Gastrocnemius medialis (tissue), 4 donors: ENCODE measurements around the gene CACNA1C. TPM values are rescaled to one million over a fixed set of nuclear protein-coding genes. Genes with fewer than 3 reads are reported as not detected.
A peak's percentile ranks its signal among the peaks of the same experiment; 100 is the strongest.

Experiments used
- ATAC-seq, 2 donors: fragments of 150-250 bp; one replicate each; pipeline ENCODE4 v1.9.1; 2016
- DNase-seq, 2 donors: peaks; one replicate each; pipeline ENCODE4 v3.0.0-alpha.2; 2019
- H3K27ac ChIP-seq, 4 donors: fragments of 200-600 bp; sonication (generic); 1 replicate in 1 of 4; 2 replicates in 3 of 4; pipeline ENCODE4 v1.5.1; 2016 to 2018; ENCODE audit warnings: mild to moderate bottlenecking in 2 of 4, moderate library complexity in 1 of 4
- H3K27me3 ChIP-seq, 3 donors: fragments of 200-600 bp; sonication (generic) in 2 of 3; 1 replicate in 1 of 3; 2 replicates in 2 of 3; pipeline versions ENCODE4 v1.5.1 to v1.6.0; 2016 to 2019; ENCODE audit warnings: mild to moderate bottlenecking in 1 of 3, moderate library complexity in 1 of 3
- H3K36me3 ChIP-seq, 2 donors: fragments of 200-600 bp; sonication (generic) in 1 of 2; one replicate each; pipeline ENCODE4 v1.5.1; 2017 to 2018
- H3K4me1 ChIP-seq, 2 donors: fragments of 200-600 bp; sonication (generic) in 1 of 2; one replicate each; pipeline ENCODE4 v1.5.1; 2016 to 2017; ENCODE audit warnings: mild to moderate bottlenecking in 2 of 2
- H3K4me3 ChIP-seq, 4 donors: fragments of 200-600 bp; sonication (generic) in 3 of 4; 1 replicate in 1 of 4; 2 replicates in 3 of 4; pipeline ENCODE4 v1.5.1; 2016 to 2019; ENCODE audit warnings: mild to moderate bottlenecking in 2 of 4
- H3K9me3 ChIP-seq, 3 donors: fragments of 200-600 bp; sonication (generic) in 2 of 3; 1 replicate in 1 of 3; 2 replicates in 2 of 3; pipeline ENCODE4 v1.5.1; 2016 to 2019
- CTCF ChIP-seq, 5 experiments: fragments of 450-650 bp in 3 of 5; fragments of 200-600 bp in 2 of 5; sonication (generic) in 2 of 5; IDR thresholded peaks in 4 of 5; conservative IDR thresholded peaks in 1 of 5; 1 replicate in 4 of 5; 2 replicates in 1 of 5; pipeline ENCODE4 v1.5.1; 2016 to 2019; ENCODE audit warnings: antibody characterized with exemption in 5 of 5, mild to moderate bottlenecking in 3 of 5, moderate library complexity in 3 of 5
- POLR2A ChIP-seq, 2 donors: fragments of 450-650 bp; IDR thresholded peaks; one replicate each; pipeline ENCODE4 v1.6.1; 2017; ENCODE audit warnings: antibody characterized with exemption in 2 of 2, mild to moderate bottlenecking in 2 of 2, moderate library complexity in 2 of 2
- in situ Hi-C, 4 donors: fragments of 200-750 bp; cut with MboI; loops; one replicate each; pipeline versions ENCODE4 v1.15.0 to v1.8.0; 2017; ENCODE audit warnings: low sequenced_read_pairs in 4 of 4
- intact Hi-C: fragments of 100-400 bp; cut with DNase I; formaldehyde crosslinking; loops from one replicate; pipeline ENCODE4 v1.15.1; 2023; ENCODE audit warnings: low total_unique reads
- total RNA-seq, 4 donors: library from RNA; depleted of rRNA; stranded (reverse); fragments of >200 nt; gene quantifications; one replicate each; pipeline versions ENCODE4 v1.1.0 to v1.2.3, GENCODE V29; 2016

CACNA1C gene
- total RNA-seq, 4 donors from 2014 or later, result 0.80 to 1.8 (median 0.91) TPM

- H3K27me3 ChIP-seq, result no peaks in the 10 kb centered on the region
- H3K4me1 ChIP-seq, result no peaks in the 10 kb centered on the region
- no peak overlapping the region for H3K4me3 ChIP-seq
- in situ Hi-C loops, result no loop called here
- ATAC-seq (no peak), DNase-seq (no peak)
- H3K36me3 ChIP-seq, result no peaks in the 10 kb centered on the region
- intact Hi-C loops, result no loop called here
- no peak for TF ChIP-seq CTCF (IDR thresholded peaks at IDR 0.05 in 4 of 5, conservative IDR thresholded peaks at IDR 0.05 in 1 of 5)
- TF ChIP-seq POLR2A (IDR thresholded peaks at IDR 0.05), result no peak
- H3K9me3 ChIP-seq, result peaks cover 0 to 4% (median 0%) of the 10 kb centered on the region in 3 donors
- H3K27ac ChIP-seq, result peak overlapping the region in 2 of 4 donors; percentile 16 to 41
Measured at GRCh38 chr12:2306735-2307134, 253.9 kb downstream of the CACNA1C start.

GRCh38 chr12:2307550-2307949, 254.8 kb downstream of the CACNA1C start:
- H3K27me3 ChIP-seq, result no peaks in the 10 kb centered on the region
- in situ Hi-C loops, result no loop called here
- TF ChIP-seq POLR2A (IDR thresholded peaks at IDR 0.05) (no peak), CTCF (IDR thresholded peaks at IDR 0.05 in 4 of 5, conservative IDR thresholded peaks at IDR 0.05 in 1 of 5) (no peak)
- no peaks in the 10 kb centered on the region for H3K4me1 ChIP-seq
- H3K27ac ChIP-seq, result peak overlapping the region in 1 of 4 donors; percentile 6
- no peak for DNase-seq
- H3K4me3 ChIP-seq, result no peak overlapping the region
- intact Hi-C loops, result no loop called here
- no peaks in the 10 kb centered on the region for H3K36me3 ChIP-seq
- no peak for ATAC-seq
- peaks cover 0 to 4% (median 0%) of the 10 kb centered on the region in 3 donors for H3K9me3 ChIP-seq

- DNase-seq, result no peak
- Histone ChIP-seq H3K27ac (no peak overlapping the region), H3K36me3 (no peaks in the 10 kb centered on the region), H3K4me3 (no peak overlapping the region), H3K27me3 (no peaks in the 10 kb centered on the region), H3K4me1 (no peaks in the 10 kb centered on the region), H3K9me3 (peaks cover 0 to 4% (median 0%) of the 10 kb centered on the region in 3 donors)
- no peak for ATAC-seq
- TF ChIP-seq CTCF (IDR thresholded peaks at IDR 0.05 in 4 of 5, conservative IDR thresholded peaks at IDR 0.05 in 1 of 5), result no peak
- TF ChIP-seq POLR2A (IDR thresholded peaks at IDR 0.05), result no peak
- in situ Hi-C loops (no loop called here), intact Hi-C loops (no loop called here)
Measured at GRCh38 chr12:2309647-2310046, 256.9 kb downstream of the CACNA1C start.

- DNase-seq (no peak), ATAC-seq (no peak)
- Histone ChIP-seq H3K4me1 (no peaks in the 10 kb centered on the region), H3K4me3 (no peak overlapping the region), H3K27ac (no peak overlapping the region), H3K36me3 (no peaks in the 10 kb centered on the region), H3K9me3 (peaks cover 0 to 4% (median 0%) of the 10 kb centered on the region in 3 donors), H3K27me3 (no peaks in the 10 kb centered on the region)
- no peak for TF ChIP-seq POLR2A (IDR thresholded peaks at IDR 0.05)
- no peak for TF ChIP-seq CTCF (IDR thresholded peaks at IDR 0.05 in 4 of 5, conservative IDR thresholded peaks at IDR 0.05 in 1 of 5)
- intact Hi-C loops (no loop called here), in situ Hi-C loops (no loop called here)
Measured at GRCh38 chr12:2311020-2311778, 258.4 kb downstream of the CACNA1C start.
